ENCODE measurements around the gene MTA2. TPM values are rescaled to one million over a fixed set of nuclear protein-coding genes. Genes with fewer than 3 reads are reported as not detected.
A peak's percentile ranks its signal among the peaks of the same experiment; 100 is the strongest.

MTA2 gene
- total and polyA plus RNA-seq, 2 of the 8 experiments (the other 6 are each of a cell fraction or from before 2014, with no cell fraction given): 25.7 to 114 TPM

DNA sequence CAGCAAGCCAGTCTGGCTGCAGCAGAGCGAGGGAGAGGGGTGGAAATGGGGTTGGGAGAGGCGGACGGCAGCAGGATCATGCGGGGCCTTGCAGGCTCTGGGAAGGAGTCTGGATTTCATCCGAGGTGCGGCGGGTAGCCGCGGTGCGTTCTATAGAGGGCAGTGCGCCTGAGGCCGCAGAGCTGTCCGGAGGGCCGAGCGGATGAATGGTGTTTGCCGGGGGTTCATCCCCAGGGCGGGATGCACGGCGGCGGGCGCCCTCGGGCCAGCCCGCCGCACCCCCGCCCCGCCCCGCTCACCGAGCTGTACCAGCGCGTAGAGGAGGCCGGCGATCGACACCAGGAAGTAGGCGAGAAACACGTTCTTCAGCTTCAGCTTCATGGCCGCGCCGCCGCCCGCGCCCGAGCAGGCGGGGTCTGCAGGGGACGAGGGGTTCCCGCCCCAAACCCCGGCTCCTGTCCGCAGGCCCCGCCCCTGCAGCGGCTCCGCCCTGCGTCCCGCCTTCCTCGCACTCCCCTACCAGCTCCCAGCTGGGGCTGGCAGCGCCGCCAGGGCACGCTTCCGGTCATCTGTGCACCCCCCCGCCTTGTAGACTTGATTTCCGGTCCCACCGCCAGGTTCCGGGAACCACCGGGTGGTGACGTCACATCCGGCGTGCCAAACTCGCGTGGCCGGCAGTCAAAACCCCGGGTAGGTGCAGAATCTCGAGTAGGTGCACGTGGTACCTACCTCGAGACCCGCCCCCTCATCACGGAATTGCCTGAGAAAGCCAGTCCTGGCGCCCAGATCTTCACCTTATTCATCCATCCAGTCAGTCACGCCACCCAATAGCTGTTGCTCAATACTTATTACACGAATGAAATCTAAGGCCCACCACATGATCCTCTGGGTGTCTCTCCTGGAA lies 20.2 kb upstream of the MTA2 start, which contains the start of gene B3GAT3:
Gene B3GAT3 (minus strand): TSS at position 420 of the 904 bp plus-strand sequence. CDS start 39 bp downstream, at position 381.
- Histone ChIP-seq H3K27me3 (replicated peaks in 1 of 4; ENCODE audit: control insufficient read depth in 3 of 4, extremely low read depth in 1 of 4, insufficient read depth in 3 of 4, low read length in 3 of 4) (no peaks in the 10 kb centered on the region), H2BK20ac (ENCODE audit: low read length) (no peak within 1 kb of the TSS), H3K4me3 (ENCODE audit: extremely low read depth in 1 of 4, insufficient read depth in 2 of 4, low read depth in 3 of 4, low read length in 4 of 4) (peak within 1 kb of the TSS; percentile 59 to 87 (median 83)), H3K4me2 (ENCODE audit: insufficient read depth in 1 of 2, low read depth in 2 of 2, low read length in 2 of 2) (peak within 1 kb of the TSS; percentile 66 to 68), H3K14ac (ENCODE audit: insufficient read length) (no peak within 1 kb of the TSS), H3K56ac (replicated peaks; ENCODE audit: insufficient read length, low read depth, low read length) (peak within 1 kb of the TSS; percentile 43), H3K9ac (replicated peaks in 1 of 4; ENCODE audit: extremely low read depth in 1 of 4, low read depth in 3 of 4, low read length in 3 of 4) (peak within 1 kb of the TSS; percentile 51 to 82 (median 77)), H3K79me1 (ENCODE audit: low read depth, low read length) (no peaks in the 10 kb centered on the region), H2BK12ac (ENCODE audit: low read depth, low read length) (0 out of 2 replicates have a peak within 1 kb of the TSS, but pooled peaks have one; percentile 27), H3K79me2 (ENCODE audit: control insufficient read depth in 1 of 2, insufficient read depth in 2 of 2, low read length in 2 of 2) (no peaks in the 10 kb centered on the region), H2AK5ac (ENCODE audit: low read depth, low read length) (no peak within 1 kb of the TSS), H4K5ac (ENCODE audit: insufficient read length, low read depth, low read length) (peak within 1 kb of the TSS; percentile 48), H3K23me2 (ENCODE audit: low read depth, low read length) (peaks cover 4% of the 10 kb centered on the region; the same call in 1 of the 2 replicates), H2BK120ac (replicated peaks; ENCODE audit: low read depth, low read length) (no peak within 1 kb of the TSS), H2BK5ac (ENCODE audit: low read depth, low read length) (peak within 1 kb of the TSS; percentile 71; the same call in 1 of the 2 replicates), H3K18ac (ENCODE audit: extremely low read depth, low read length) (peak within 1 kb of the TSS; percentile 83), H2AFZ (ENCODE audit: low read length) (no peak within 1 kb of the TSS), H4K20me1 (replicated peaks in 1 of 2; ENCODE audit: control insufficient read depth in 1 of 2, insufficient read depth in 2 of 2, low read length in 2 of 2) (peaks cover 0 to 3% of the 10 kb centered on the region in 2 experiments), H2BK15ac (ENCODE audit: low read length) (no peak within 1 kb of the TSS), H3K4me1 (replicated peaks in 1 of 4; ENCODE audit: control insufficient read depth in 3 of 4, insufficient read depth in 4 of 4, low read length in 3 of 4) (peaks cover 0 to 5% (median 0%) of the 10 kb centered on the region in 4 experiments; a peak in 1 of 7 replicates), H3K23ac (ENCODE audit: insufficient read length) (no peak within 1 kb of the TSS), H3K4ac (replicated peaks; ENCODE audit: insufficient read length, low read depth, low read length) (no peak within 1 kb of the TSS), H3K9me3 (ENCODE audit: insufficient read depth in 2 of 2, low read depth in 1 of 2, low read length in 1 of 2) (no peaks in the 10 kb centered on the region), H4K91ac (replicated peaks; ENCODE audit: insufficient read length, low read length) (peak within 1 kb of the TSS; percentile 44), H4K8ac (ENCODE audit: extremely low read depth, insufficient read depth, low read length) (peak within 1 kb of the TSS; percentile 86; the same call in 1 of the 2 replicates), H3K36me3 (ENCODE audit: control insufficient read depth in 2 of 4, insufficient read depth in 4 of 4, low read length in 3 of 4) (peaks cover 14 to 19% (median 16%) of the 10 kb centered on the region in 4 experiments), H3K27ac (ENCODE audit: low read depth, low read length) (peak within 1 kb of the TSS; percentile 46)
- POLR2A ChIA-PET (ENCODE audit: partially characterized antibody): interaction anchor here (0.8 to 8.6 kb wide), 42 partner anchors 9 to 260 kb away, joined by 3 to 83 read pairs (median 4); partner anchors contain the start of genes BSCL2, C11orf98, CSKMT and EEF1G
- DNase-seq (ENCODE audit: low read depth in 1 of 2, low spot score in 2 of 2) (peak; percentile 97 to 98), FAIRE-seq (no peak)
- CTCF ChIA-PET (ENCODE audit: partially characterized antibody): interaction anchor here (0.6 to 3.5 kb wide), 13 partner anchors 9 to 227 kb away, joined by 3 to 25 read pairs (median 4); partner anchors contain the start of genes C11orf98, CSKMT, EML3 and ROM1
- WGBS, 2 experiments (ENCODE audit: extremely low coverage in 1 of 2, insufficient coverage in 1 of 2, insufficient read length in 1 of 2, insufficient replicate concordance in 2 of 2, low coverage in 1 of 2, low lambda C conversion rate in 2 of 2, missing lambda C conversion rate in 1 of 2): 4% methylated on average over 64 of the region's 77 CpGs; no CpG with 5 or more reads in 1 of the 2 experiments
- TF ChIP-seq CEBPB (IDR thresholded peaks at IDR 0.05; ENCODE audit: low read depth, low read length) (peak; percentile 86), CTBP2 (IDR thresholded peaks at IDR 0.05; ENCODE audit: borderline replicate concordance, insufficient read depth, insufficient read length, low read length) (peak; percentile 64), PHF8 (conservative IDR thresholded peaks at IDR 0.05; ENCODE audit: low read depth, low read length) (peak; percentile 91), JUND (IDR thresholded peaks at IDR 0.05; ENCODE audit: low read length) (peak; percentile 91), MAX (IDR thresholded peaks at IDR 0.05) (peak; percentile 93), RAD21 (IDR thresholded peaks at IDR 0.05 in 1 of 2, conservative IDR thresholded peaks at IDR 0.05 in 1 of 2; ENCODE audit: low read depth in 2 of 2, low read length in 2 of 2) (peak; percentile 0; a peak in 2 of 4 replicates), E2F6 (IDR thresholded peaks at IDR 0.05) (peak; percentile 95), SIX5 (IDR thresholded peaks at IDR 0.05; ENCODE audit: low read depth, low read length) (no peak), TAF7 (optimal IDR thresholded peaks at IDR 0.05; ENCODE audit: borderline replicate concordance, low read depth, low read length) (no peak)

All from H1 (cell line).